ENCODE measurements around the gene ABHD11. TPM values are rescaled to one million over a fixed set of nuclear protein-coding genes. Genes with fewer than 3 reads are reported as not detected.
A peak's percentile ranks its signal among the peaks of the same experiment; 100 is the strongest.

Gene ABHD11
- total RNA-seq, 2 donors from 2014 or later = 21.5 to 22.7 TPM

- no peak for ATAC-seq
- H3K4me3 ChIP-seq = no peak overlapping the region
- no peaks in the 10 kb centered on the region for H3K27me3 ChIP-seq
- peaks cover 40% of the 10 kb centered on the region for H3K4me1 ChIP-seq
- H3K27ac ChIP-seq = no peak overlapping the region
- WGBS, 2 donors = 75 to 85% methylated on average over 1 of the region's 1 CpG
- TF ChIP-seq POLR2A (IDR thresholded peaks at IDR 0.05) (no peak), CTCF (IDR thresholded peaks at IDR 0.05) (no peak)
- intact Hi-C loops (cut with DNase I) = no loop called here
- H3K9me3 ChIP-seq = no peaks in the 10 kb centered on the region
- DNase-seq = no peak
- no peaks in the 10 kb centered on the region for H3K36me3 ChIP-seq (replicated peaks in 1 of 2; ENCODE audit: insufficient read depth in 1 of 2, low read depth in 2 of 2)
These were observed 24.0 kb upstream of the ABHD11 start for GRCh38 chr7:73762659-73762999.

GRCh38 chr7:73761854-73762658 is 23.5 kb upstream of the ABHD11 start:
- TF ChIP-seq CTCF (IDR thresholded peaks at IDR 0.05) (no peak), POLR2A (IDR thresholded peaks at IDR 0.05) (no peak)
- no peaks in the 10 kb centered on the region for H3K27me3 ChIP-seq
- H3K4me3 ChIP-seq = no peak overlapping the region
- 61 to 68% methylated on average over 6 to 8 of the region's 8 CpGs for WGBS, 2 donors
- H3K4me1 ChIP-seq = peaks cover 43% of the 10 kb centered on the region
- intact Hi-C loops (cut with DNase I) = no loop called here
- H3K9me3 ChIP-seq = no peaks in the 10 kb centered on the region
- no peak for ATAC-seq
- H3K27ac ChIP-seq = peak overlapping the region in 1 of 4 donors; percentile 34
- no peak for DNase-seq
- no peaks in the 10 kb centered on the region for H3K36me3 ChIP-seq (replicated peaks in 1 of 2; ENCODE audit: insufficient read depth in 1 of 2, low read depth in 2 of 2)

- ATAC-seq (peak; percentile 92), DNase-seq (peak; percentile 80 to 93 (median 84))
- WGBS, 2 donors = 7 to 27% methylated on average over 5 to 7 of the region's 7 CpGs
- Histone ChIP-seq H3K9me3 (no peaks in the 10 kb centered on the region), H3K36me3 (replicated peaks in 1 of 2; ENCODE audit: insufficient read depth in 1 of 2, low read depth in 2 of 2) (no peaks in the 10 kb centered on the region), H3K27me3 (no peaks in the 10 kb centered on the region), H3K4me1 (peaks cover 43% of the 10 kb centered on the region), H3K27ac (peak overlapping the region; percentile 72 to 92 (median 88)), H3K4me3 (no peak overlapping the region)
- TF ChIP-seq CTCF (IDR thresholded peaks at IDR 0.05) (no peak), POLR2A (IDR thresholded peaks at IDR 0.05) (peak in 2 of 3 donors; percentile 65 to 67)
- intact Hi-C loops (cut with DNase I) = no loop called here
These were observed 20.1 kb upstream of the ABHD11 start for GRCh38 chr7:73758581-73759138.

GRCh38 chr7:73749931-73750776 is 11.6 kb upstream of the ABHD11 start:
- DNase-seq (no peak), ATAC-seq (no peak)
- H3K27ac ChIP-seq = peak overlapping the region in 3 of 4 donors; percentile 72 to 99 (median 96)
- H3K36me3 ChIP-seq (replicated peaks in 1 of 2; ENCODE audit: insufficient read depth in 1 of 2, low read depth in 2 of 2) = no peaks in the 10 kb centered on the region
- H3K27me3 ChIP-seq = no peaks in the 10 kb centered on the region
- no peaks in the 10 kb centered on the region for H3K9me3 ChIP-seq
- no peak overlapping the region for H3K4me3 ChIP-seq
- 26 to 35% methylated on average over 16 of the region's 16 CpGs for WGBS, 2 donors
- intact Hi-C loops (cut with DNase I) = no loop called here
- H3K4me1 ChIP-seq = peaks cover 51% of the 10 kb centered on the region
- TF ChIP-seq CTCF (IDR thresholded peaks at IDR 0.05) (no peak), POLR2A (IDR thresholded peaks at IDR 0.05) (no peak)

Measured in body of pancreas (tissue), 4 donors.